BE2C (cell line): ENCODE measurements around the gene ABCC8.

ENCODE experiments used
- DNase-seq: peaks from one replicate; pipeline ENCODE4 v3.0.0-alpha.2; 2020
- H3K27me3 ChIP-seq: fragments of 250-450 bp; sonication (Bioruptor Pico); 2 replicates; pipeline ENCODE4 v1.5.1; 2020; ENCODE audit warnings: mild to moderate bottlenecking
- H3K36me3 ChIP-seq: fragments of 250-450 bp; sonication (Bioruptor Pico); 2 replicates; pipeline ENCODE4 v1.5.1; 2020; ENCODE audit warnings: mild to moderate bottlenecking
- H3K4me1 ChIP-seq: fragments of 250-450 bp; sonication (Bioruptor Pico); 2 replicates; pipeline ENCODE4 v1.5.1; 2020
- H3K4me3 ChIP-seq: 2 replicates; pipeline ENCODE4 v1.5.1; 2011; ENCODE audit warnings: low read depth, low read length
- H3K9me3 ChIP-seq: fragments of 250-450 bp; sonication (Bioruptor Pico); 2 replicates; pipeline ENCODE4 v1.5.1; 2020
- CTCF ChIP-seq: IDR thresholded peaks from 2 replicates; pipeline ENCODE4 v1.5.1; 2012; ENCODE audit warnings: mild to moderate bottlenecking, low read depth, low read length

The ABCC8 gene

DNA sequence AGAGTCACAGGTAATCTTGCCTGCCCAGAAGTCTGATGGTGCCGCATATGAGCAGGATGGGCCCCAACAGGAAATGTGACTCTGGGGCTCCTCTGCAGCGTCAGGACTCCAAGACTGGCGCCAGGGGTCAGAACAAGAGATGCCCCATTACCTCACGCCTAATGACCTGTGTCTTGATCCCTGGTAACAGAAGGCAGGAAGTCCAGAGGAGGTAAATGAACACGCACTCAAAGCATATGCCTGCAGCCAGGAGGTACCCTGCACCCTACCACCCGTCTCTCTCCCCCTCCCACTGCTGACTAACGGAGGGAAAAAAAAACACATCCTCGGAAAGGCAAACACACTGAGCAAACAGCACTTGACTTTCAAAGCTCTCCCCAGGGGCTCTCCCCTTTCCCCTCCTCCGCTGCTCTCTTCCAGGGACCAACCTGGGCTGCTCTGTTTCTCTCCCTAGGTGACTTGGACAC is 37.3 kb downstream of the ABCC8 start:
- Histone ChIP-seq H3K4me3 (no peak overlapping the region), H3K4me1 (no peaks in the 10 kb centered on the region), H3K36me3 (no peaks in the 10 kb centered on the region), H3K27me3 (no peaks in the 10 kb centered on the region), H3K9me3 (no peaks in the 10 kb centered on the region)
- TF ChIP-seq CTCF = no peak
- no peak for DNase-seq

DNA sequence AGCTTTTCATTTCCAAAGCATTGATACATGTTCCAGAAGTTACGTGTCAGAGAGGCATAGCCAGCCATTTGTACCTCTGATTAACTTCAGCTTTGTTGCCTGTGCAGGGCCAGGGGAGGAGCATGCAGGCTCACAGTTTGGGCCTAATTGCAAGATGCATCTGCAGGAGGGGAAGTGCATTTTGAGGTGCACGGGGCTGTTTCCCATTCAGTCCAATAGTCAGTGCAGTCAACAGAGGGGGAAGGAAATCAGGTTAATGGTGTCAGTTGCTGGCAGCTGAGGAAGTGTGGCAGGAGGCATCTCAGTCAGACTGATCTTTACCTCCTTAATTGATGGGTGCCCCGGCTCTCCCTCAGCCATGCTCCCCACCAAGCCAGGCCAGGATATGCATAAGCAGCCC is 39.3 kb downstream of the ABCC8 start:
- Histone ChIP-seq H3K36me3 (no peaks in the 10 kb centered on the region), H3K9me3 (no peaks in the 10 kb centered on the region), H3K4me3 (no peak overlapping the region), H3K27me3 (no peaks in the 10 kb centered on the region), H3K4me1 (no peaks in the 10 kb centered on the region)
- no peak for DNase-seq
- TF ChIP-seq CTCF = no peak

DNA sequence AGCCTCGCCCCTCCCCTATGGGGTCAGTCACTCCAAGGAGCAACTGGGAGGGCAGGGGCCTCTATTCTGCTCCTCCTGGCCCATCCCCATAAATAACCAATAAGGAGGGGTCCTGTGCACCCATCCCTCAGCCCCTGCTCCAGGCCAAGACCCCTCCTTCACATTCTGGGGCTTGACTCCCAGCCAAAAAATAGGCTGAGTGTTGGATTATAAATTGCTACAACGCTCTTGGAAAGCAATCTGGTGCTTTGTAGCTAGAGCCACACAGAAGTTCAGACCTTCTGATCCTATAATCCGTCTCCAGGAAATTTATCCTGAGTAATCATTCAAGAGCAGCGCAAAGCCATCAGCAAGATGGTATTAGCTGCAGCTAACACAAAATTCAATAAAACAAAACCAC is 42.5 kb downstream of the ABCC8 start:
- no peaks in the 10 kb centered on the region for H3K36me3 ChIP-seq
- no peak for TF ChIP-seq CTCF
- DNase-seq = no peak
- H3K4me1 ChIP-seq = no peaks in the 10 kb centered on the region
- H3K27me3 ChIP-seq = no peaks in the 10 kb centered on the region
- no peak overlapping the region for H3K4me3 ChIP-seq
- H3K9me3 ChIP-seq = no peaks in the 10 kb centered on the region

GRCh38 chr11:17432002-17432401 is 44.6 kb downstream of the ABCC8 start:
- no peak for DNase-seq
- no peaks in the 10 kb centered on the region for H3K27me3 ChIP-seq
- no peak overlapping the region for H3K4me3 ChIP-seq
- no peaks in the 10 kb centered on the region for H3K9me3 ChIP-seq
- no peak for TF ChIP-seq CTCF
- H3K36me3 ChIP-seq = no peaks in the 10 kb centered on the region
- no peaks in the 10 kb centered on the region for H3K4me1 ChIP-seq

DNA sequence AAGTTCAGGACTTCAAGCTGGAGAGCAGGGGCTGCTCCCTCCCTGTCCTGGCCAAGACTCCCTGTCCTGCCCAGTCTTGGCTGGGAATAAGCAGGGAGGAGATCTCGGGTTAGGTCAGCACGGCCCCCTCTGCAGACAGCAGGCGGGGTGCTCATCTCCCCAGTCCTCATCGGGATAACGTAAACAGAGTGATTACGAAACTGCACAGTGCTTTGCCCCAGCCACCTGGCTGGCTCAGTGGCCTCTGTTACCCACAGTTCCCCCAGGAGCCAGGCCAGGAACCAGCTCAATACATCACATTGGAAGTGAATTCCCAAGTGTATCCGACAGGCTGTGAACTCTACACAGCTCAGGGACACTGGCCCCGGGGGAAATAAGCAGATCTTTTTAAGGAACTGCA is 45.5 kb downstream of the ABCC8 start:
- DNase-seq = peak; percentile 20
- no peak overlapping the region for H3K4me3 ChIP-seq
- no peaks in the 10 kb centered on the region for H3K4me1 ChIP-seq
- TF ChIP-seq CTCF = no peak
- no peaks in the 10 kb centered on the region for H3K36me3 ChIP-seq
- no peaks in the 10 kb centered on the region for H3K9me3 ChIP-seq
- H3K27me3 ChIP-seq = no peaks in the 10 kb centered on the region

DNA sequence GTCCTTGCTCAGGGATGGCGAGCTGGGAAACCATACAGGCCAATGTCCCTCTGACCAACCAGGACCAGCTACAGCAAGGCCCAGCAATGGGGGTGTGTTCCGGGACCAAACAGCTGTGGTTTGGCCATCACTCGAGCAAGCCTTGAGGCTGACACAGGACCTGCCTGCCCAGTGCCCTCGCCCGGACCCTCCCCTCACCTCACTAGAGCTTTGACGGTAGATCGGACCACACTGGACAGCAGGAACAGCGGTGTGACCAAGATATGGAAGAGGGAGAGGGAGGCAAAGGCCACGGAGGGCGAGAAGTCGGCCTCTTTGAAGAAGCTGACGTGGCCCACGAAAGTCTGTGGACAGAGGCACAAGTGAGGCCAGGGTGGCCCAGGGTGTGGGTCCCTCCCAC is 46.0 kb downstream of the ABCC8 start:
- H3K9me3 ChIP-seq = no peaks in the 10 kb centered on the region
- H3K36me3 ChIP-seq = no peaks in the 10 kb centered on the region
- H3K4me1 ChIP-seq = no peaks in the 10 kb centered on the region
- no peaks in the 10 kb centered on the region for H3K27me3 ChIP-seq
- no peak overlapping the region for H3K4me3 ChIP-seq
- DNase-seq = no peak
- TF ChIP-seq CTCF = no peak
